ENCODE results near the gene AIFM2.
"Not testable (repeated sequence)": the region's sequence is repeated elsewhere in the genome, so short reads cannot be mapped to it uniquely, and the experiment has no call there.

GRCh38 chr10:70179209-70179608 is 46.6 kb upstream of the AIFM2 start:
- TF ChIP-seq CTCF, POLR2A (IDR thresholded peaks at IDR 0.05): not testable (repeated sequence)

All from heart left ventricle (tissue), 13 donors.